ENCODE data around the gene SIX3.

The SIX3 gene

DNA sequence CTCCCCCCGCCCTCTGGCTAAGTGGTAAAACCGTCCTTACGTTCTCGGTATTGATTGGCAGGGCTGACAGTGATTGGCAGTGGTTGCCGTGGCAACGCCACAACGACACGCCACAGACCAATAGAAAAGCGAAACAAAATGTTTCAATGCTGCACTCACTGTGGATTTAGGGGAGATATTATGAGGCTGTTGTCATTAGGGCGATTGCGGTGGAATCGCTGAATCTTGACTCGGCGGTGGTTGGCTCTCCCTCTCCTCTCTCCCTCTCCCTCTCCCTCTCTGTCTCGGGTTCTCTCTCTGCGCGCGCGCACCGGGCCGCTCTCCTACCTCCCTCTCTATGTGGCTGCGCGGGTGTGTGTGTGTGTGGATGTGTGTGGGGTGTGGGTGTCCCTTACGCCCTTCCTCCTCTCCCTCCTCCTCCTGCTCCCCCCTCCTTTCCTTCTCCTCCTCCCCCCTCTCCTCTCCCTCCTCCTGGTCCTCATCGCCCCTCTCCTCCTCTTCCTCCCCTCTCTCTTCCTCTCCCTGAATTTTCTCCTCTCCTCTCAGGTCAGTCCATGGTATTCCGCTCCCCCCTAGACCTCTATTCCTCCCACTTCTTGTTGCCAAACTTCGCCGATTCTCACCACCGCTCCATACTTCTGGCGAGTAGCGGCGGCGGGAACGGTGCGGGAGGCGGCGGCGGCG, at the start of gene SIX3:
SIX3 (plus strand) TSS at position 152 of the 684 bp plus-strand sequence; CDS start at position 555, 403 bp downstream.
- no peak for TF ChIP-seq CTCF (IDR thresholded peaks at IDR 0.05; ENCODE audit: low read depth, low read length)
- no peak for DNase-seq (ENCODE audit: extremely low read depth, low read depth)

DNA sequence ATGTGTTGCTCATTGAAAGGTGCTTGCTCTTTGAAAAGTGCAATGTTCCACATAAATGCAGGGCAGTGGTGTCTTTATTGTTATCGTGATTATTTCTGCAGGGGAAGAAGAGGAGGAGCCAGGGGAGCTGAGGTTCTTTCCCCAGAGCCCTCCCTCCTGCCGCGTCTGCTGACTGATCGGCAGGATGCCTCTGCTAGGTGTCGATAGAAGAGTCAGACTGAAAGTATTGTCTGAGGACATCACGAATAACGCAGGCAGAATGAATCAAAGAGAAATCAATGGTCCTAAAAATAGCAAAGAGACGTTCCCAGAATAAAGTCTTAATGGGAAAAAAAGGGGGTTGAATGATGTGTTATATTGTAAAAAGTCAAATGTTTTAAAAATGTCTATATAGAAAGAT, 47.4 kb upstream of the SIX3 start:
- TF ChIP-seq CTCF (IDR thresholded peaks at IDR 0.05; ENCODE audit: low read depth, low read length) = no peak
- DNase-seq (ENCODE audit: extremely low read depth, low read depth) = no peak

DNA sequence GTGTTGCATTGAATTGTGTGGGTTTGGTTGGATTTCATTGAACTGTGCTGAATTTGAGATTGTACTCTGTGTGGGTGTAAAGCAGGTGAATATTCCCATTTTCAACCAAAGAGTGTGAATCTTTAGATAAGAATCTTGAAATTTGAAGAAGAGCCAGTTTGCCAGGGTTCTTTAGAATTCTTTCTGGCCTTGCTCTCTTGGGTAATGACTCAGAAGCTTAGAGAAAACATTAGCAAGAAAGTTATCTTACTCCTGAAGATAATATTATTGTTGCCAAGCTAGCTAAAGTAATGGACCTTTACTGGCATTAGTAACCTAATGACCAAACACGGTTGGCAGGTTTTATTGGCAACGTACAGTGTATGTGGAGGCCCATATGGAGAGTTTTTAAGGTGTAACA, 46.4 kb upstream of the SIX3 start:
- DNase-seq (ENCODE audit: extremely low read depth, low read depth) = no peak
- no peak for TF ChIP-seq CTCF (IDR thresholded peaks at IDR 0.05; ENCODE audit: low read depth, low read length)

- no peak for DNase-seq (ENCODE audit: extremely low read depth, low read depth)
- no peak; the same call in none of the 2 replicates for TF ChIP-seq CTCF (IDR thresholded peaks at IDR 0.05; ENCODE audit: low read depth, low read length)
Observed at GRCh38 chr2:44897406-44897805, 44.1 kb upstream of the SIX3 start.

GRCh38 chr2:44902217-44903137, 39.0 kb upstream of the SIX3 start:
- TF ChIP-seq CTCF (IDR thresholded peaks at IDR 0.05; ENCODE audit: low read depth, low read length) = no peak
- DNase-seq (ENCODE audit: extremely low read depth, low read depth) = no peak

DNA sequence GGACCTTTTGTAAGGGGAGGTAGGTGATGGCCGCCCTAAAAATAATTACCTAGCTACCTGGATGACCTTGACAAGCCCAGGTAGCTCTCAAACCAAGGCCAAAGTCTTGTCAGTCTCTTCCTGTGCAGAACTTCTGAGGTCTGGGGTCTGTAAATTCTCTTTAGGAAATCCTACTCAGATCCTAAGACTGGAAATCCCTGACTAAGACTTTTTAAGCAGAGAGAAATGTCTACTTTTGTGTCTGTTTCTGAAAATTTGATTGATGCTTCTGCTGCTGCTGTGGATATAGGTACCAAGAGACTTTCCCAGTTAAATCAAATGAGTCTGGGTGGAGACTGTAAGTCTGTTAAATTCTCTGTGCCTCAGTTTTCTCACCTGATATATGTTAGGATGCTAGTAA, 36.9 kb upstream of the SIX3 start:
- DNase-seq (ENCODE audit: extremely low read depth, low read depth) = no peak
- TF ChIP-seq CTCF (IDR thresholded peaks at IDR 0.05; ENCODE audit: low read depth, low read length) = no peak

- no peak for DNase-seq (ENCODE audit: extremely low read depth, low read depth)
- TF ChIP-seq CTCF (IDR thresholded peaks at IDR 0.05; ENCODE audit: low read depth, low read length) = no peak
Observed at GRCh38 chr2:44906972-44907371, 34.5 kb upstream of the SIX3 start.
